B cell (primary cell): ENCODE measurements around the gene NUMB. TPM values are rescaled to one million over a fixed set of nuclear protein-coding genes. Genes with fewer than 3 reads are reported as not detected.

Experiments used
- ATAC-seq: fragments of 200-7000 bp; cut with Tn5 transposase; one replicate; pipeline ENCODE4 v1.10.0; 2021; ENCODE audit warnings: low read depth, mild to moderate bottlenecking, moderate number of reproducible peaks, moderate library complexity
- CTCF ChIA-PET: fragments of 350-600 bp; sonication (Branson Sonifier 250); formaldehyde crosslinking; loops from one replicate; lab custom pipeline; 2021; ENCODE audit warnings: antibody characterized with exemption, inconsistent platforms; lab: Charles Lee
- POLR2A ChIA-PET: fragments of 350-600 bp; sonication (Branson Sonifier 250); formaldehyde crosslinking; loops from one replicate; lab custom pipeline; 2021; ENCODE audit warnings: antibody characterized with exemption; lab: Charles Lee
- DNase-seq: peaks from one replicate; pipeline ENCODE4 v3.0.0; 2013
- H2AFZ ChIP-seq: 2 replicates; pipeline ENCODE4 v1.6.1; 2012; ENCODE audit warnings: mild to moderate bottlenecking, low read depth, low read length; ENCODE audit not compliant: insufficient read depth, poor library complexity, severe bottlenecking
- H3K27ac ChIP-seq, 2 donors: 1 replicate in 1 of 2; 2 replicates in 1 of 2; pipeline ENCODE4 v1.5.1; 2012 to 2013; ENCODE audit warnings: low read length in 2 of 2, mild to moderate bottlenecking in 2 of 2, moderate library complexity in 1 of 2
- H3K27me3 ChIP-seq, 4 experiments: fragments of 200-600 bp in 1 of 4; sonication (generic) in 1 of 4; replicated peaks in 1 of 4; 1 replicate in 2 of 4; 2 replicates in 2 of 4; pipeline versions ENCODE4 v1.6.1 to v1.7.0; 2013 to 2016; ENCODE audit warnings: low read length in 3 of 4, mild to moderate bottlenecking in 2 of 4, mixed read lengths in 1 of 4, moderate library complexity in 1 of 4; ENCODE audit not compliant: insufficient read depth in 4 of 4, control insufficient read depth in 3 of 4; ENCODE audit errors: control extremely low read depth in 1 of 4
- H3K36me3 ChIP-seq, 2 experiments: replicated peaks in 1 of 2; 1 replicate in 1 of 2; 2 replicates in 1 of 2; pipeline versions ENCODE4 v1.6.1 to v1.7.1; 2013; ENCODE audit warnings: low read length in 1 of 2; ENCODE audit not compliant: insufficient read depth in 2 of 2, control insufficient read depth in 1 of 2; ENCODE audit errors: control extremely low read depth in 1 of 2, extremely low read depth in 1 of 2
- H3K4me1 ChIP-seq, 2 donors: fragments of 200-600 bp in 1 of 2; sonication (generic) in 1 of 2; 1 replicate in 1 of 2; 2 replicates in 1 of 2; pipeline versions ENCODE4 v1.5.1 to v1.6.1; 2013 to 2017; ENCODE audit warnings: low read length in 2 of 2; ENCODE audit not compliant: control insufficient read depth in 2 of 2, insufficient read depth in 2 of 2
- H3K4me2 ChIP-seq: replicated peaks from 2 replicates; pipeline ENCODE3; 2012; ENCODE audit warnings: mild to moderate bottlenecking, low read depth, low read length; ENCODE audit not compliant: poor library complexity, severe bottlenecking
- H3K4me3 ChIP-seq, 5 experiments: fragments of 200-600 bp in 1 of 5; sonication (generic) in 1 of 5; 1 replicate in 3 of 5; 2 replicates in 2 of 5; pipeline versions ENCODE4 v1.5.1 to v1.7.0; 2011 to 2016; ENCODE audit warnings: low read length in 4 of 5, mild to moderate bottlenecking in 4 of 5, low read depth in 2 of 5, control low read depth in 1 of 5, moderate library complexity in 1 of 5; ENCODE audit not compliant: insufficient read depth in 1 of 5; ENCODE audit errors: control extremely low read depth in 1 of 5, extremely low read depth in 1 of 5
- H3K79me2 ChIP-seq: fragments of 200-600 bp; sonication (generic); one replicate; pipeline ENCODE4 v1.6.0; 2016; ENCODE audit warnings: low read length; ENCODE audit not compliant: control insufficient read depth, insufficient read depth
- H3K9ac ChIP-seq: fragments of 200-600 bp; sonication (generic); 2 replicates; pipeline ENCODE4 v1.6.1; 2017; ENCODE audit warnings: mild to moderate bottlenecking, low read length, moderate library complexity
- H3K9me3 ChIP-seq, 3 donors: one replicate each; pipeline versions ENCODE4 v1.6.1 to v1.7.1; 2013; ENCODE audit warnings: low read length in 2 of 3; ENCODE audit not compliant: control insufficient read depth in 2 of 3, insufficient read depth in 1 of 3; ENCODE audit errors: control extremely low read depth in 1 of 3
- H4K20me1 ChIP-seq: 2 replicates; pipeline ENCODE4 v1.6.0; 2012; ENCODE audit warnings: mild to moderate bottlenecking, low read length; ENCODE audit not compliant: insufficient read depth, control insufficient read depth, poor library complexity, severe bottlenecking
- H3K27ac Mint-ChIP-seq: one replicate; pipeline ENCODE4 v1.8.0; 2021; ENCODE audit warnings: mixed read lengths
- H3K27me3 Mint-ChIP-seq: one replicate; pipeline ENCODE4 v1.8.0; 2021; ENCODE audit warnings: mixed read lengths
- H3K4me1 Mint-ChIP-seq: one replicate; pipeline ENCODE4 v1.8.0; 2021; ENCODE audit warnings: mixed read lengths
- H3K4me3 Mint-ChIP-seq: one replicate; pipeline ENCODE4 v1.8.0; 2021; ENCODE audit warnings: mixed read lengths
- H3K9me3 Mint-ChIP-seq: one replicate; pipeline ENCODE4 v1.8.0; 2022; ENCODE audit warnings: mixed read lengths; ENCODE audit not compliant: insufficient read depth
- EZH2 ChIP-seq: IDR thresholded peaks from 2 replicates; pipeline ENCODE4 v1.6.1; 2012; ENCODE audit warnings: borderline replicate concordance, low read depth, mild to moderate bottlenecking, moderate library complexity, low read length; ENCODE audit not compliant: insufficient read depth, poor library complexity, severe bottlenecking
- WGBS: methylation state at CpG from one replicate; pipeline ENCODE4 v1.1.5; 2013; ENCODE audit warnings: missing lambda C conversion rate; ENCODE audit not compliant: insufficient coverage; 5-methylcytosine and 5-hydroxymethylcytosine counted together
- intact Hi-C: fragments of 100-400 bp; cut with micrococcal nuclease; formaldehyde crosslinking; loops from one replicate; pipeline ENCODE4 v1.10.0; 2022
- polyA minus RNA-seq: library from RNA; depleted of rRNA, polyadenylated mRNA; stranded (reverse); fragments of >200 nt; gene quantifications from 2 replicates; pipeline ENCODE4 v1.2.3, GENCODE V29; 2012
- polyA plus RNA-seq: library from polyadenylated mRNA; depleted of rRNA; stranded (reverse); fragments of >200 nt; gene quantifications from 2 replicates; pipeline ENCODE4 v1.2.3, GENCODE V29; 2012
- total RNA-seq, 2 donors: library from RNA; stranded (reverse); fragments of 120-200 nt in 1 of 2; gene quantifications; 1 replicate in 1 of 2; 2 replicates in 1 of 2; pipeline versions ENCODE4 v1.2.3 to v1.2.4, GENCODE V29; 2013 to 2022
- TF ChIP-seq, protein P1 (sequence below): fragments of 200-600 bp; IDR thresholded peaks from one replicate; pipeline ENCODE4 v1.8.0; 2022; ENCODE audit warnings: antibody characterized with exemption, mild to moderate bottlenecking

Gene NUMB
- total RNA-seq: 102 and 108 TPM in 2 replicates
- 37.2 TPM for total RNA-seq (2013)
- polyA plus RNA-seq: 63.4 and 64.9 TPM in 2 replicates
- polyA minus RNA-seq: 36.4 and 55.3 TPM in 2 replicates

DNA sequence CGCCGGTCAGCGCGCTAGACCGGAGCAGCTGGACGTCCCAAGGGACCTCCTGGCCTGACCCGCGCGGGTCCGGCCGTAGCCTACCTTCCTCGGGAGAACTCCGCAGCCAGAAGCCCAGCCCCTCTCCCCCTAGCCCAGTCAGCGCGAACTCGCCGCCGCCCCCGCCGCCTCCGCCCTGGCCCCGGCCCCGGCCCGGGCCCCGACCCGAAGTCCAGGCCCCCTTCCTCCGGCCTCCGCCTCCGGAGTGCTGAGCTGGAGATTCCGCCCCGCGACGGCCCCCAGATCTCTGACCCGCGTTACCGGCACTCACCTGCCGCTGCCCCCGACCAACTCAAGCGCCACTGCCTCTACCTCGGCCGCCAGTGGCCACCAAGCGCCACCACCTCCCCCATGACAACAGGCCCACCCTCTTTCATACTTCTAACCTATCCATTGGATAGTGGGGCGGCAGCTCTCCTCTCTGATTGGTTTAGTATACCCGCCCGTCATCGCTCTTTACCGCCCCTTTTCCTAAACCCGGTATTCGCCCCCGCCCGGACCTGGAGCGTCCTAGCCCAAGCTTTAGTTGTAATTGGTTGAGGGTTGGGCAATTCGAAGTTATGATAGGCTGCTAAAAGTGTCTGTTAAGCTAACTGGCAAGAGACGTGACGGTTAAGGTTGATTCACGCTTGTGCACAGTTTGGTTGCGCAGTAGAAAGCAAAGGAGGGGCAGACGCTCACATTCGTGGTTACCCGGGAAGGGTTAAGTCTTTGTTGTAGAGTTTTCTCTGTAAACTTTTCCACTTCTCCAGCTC lies at the start of gene NUMB:
Gene NUMB, minus strand, starts transcription at position 364 of the 794 bp plus-strand sequence. CDS start 102,795 bp downstream, outside the sequence.
- under 1% methylated on average over 52 of the region's 60 CpGs for WGBS
- intact Hi-C loops: loop anchor here (1.0 to 5.0 kb wide), 7 partner anchors 14 to 400 kb away; partner anchors contain the start of genes PSEN1, RBM25 and RIOX1
- POLR2A ChIA-PET: interaction anchor here (0.5 to 2.6 kb wide), 6 partner anchors 12 to 323 kb away, joined by 3 to 12 read pairs (median 8); no protein-coding TSS in a partner anchor

More for the DNA sequence above, at the start of gene NUMB:
- Mint-ChIP-seq H3K27ac (peak within 1 kb of the TSS; percentile 95), H3K9me3 (no peaks in the 10 kb centered on the region), H3K27me3 (no peaks in the 10 kb centered on the region), H3K4me1 (peaks cover 54% of the 10 kb centered on the region), H3K4me3 (peak within 1 kb of the TSS; percentile 96)
- no peak for TF ChIP-seq EZH2
- TF ChIP-seq, protein P1, sequence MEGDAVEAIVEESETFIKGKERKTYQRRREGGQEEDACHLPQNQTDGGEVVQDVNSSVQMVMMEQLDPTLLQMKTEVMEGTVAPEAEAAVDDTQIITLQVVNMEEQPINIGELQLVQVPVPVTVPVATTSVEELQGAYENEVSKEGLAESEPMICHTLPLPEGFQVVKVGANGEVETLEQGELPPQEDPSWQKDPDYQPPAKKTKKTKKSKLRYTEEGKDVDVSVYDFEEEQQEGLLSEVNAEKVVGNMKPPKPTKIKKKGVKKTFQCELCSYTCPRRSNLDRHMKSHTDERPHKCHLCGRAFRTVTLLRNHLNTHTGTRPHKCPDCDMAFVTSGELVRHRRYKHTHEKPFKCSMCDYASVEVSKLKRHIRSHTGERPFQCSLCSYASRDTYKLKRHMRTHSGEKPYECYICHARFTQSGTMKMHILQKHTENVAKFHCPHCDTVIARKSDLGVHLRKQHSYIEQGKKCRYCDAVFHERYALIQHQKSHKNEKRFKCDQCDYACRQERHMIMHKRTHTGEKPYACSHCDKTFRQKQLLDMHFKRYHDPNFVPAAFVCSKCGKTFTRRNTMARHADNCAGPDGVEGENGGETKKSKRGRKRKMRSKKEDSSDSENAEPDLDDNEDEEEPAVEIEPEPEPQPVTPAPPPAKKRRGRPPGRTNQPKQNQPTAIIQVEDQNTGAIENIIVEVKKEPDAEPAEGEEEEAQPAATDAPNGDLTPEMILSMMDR: no peak
- Histone ChIP-seq H2AFZ (peak within 1 kb of the TSS; percentile 90), H3K4me2 (peak within 1 kb of the TSS; percentile 84), H4K20me1 (no peaks in the 10 kb centered on the region), H3K79me2 (peaks cover 62% of the 10 kb centered on the region), H3K36me3 (no peaks in the 10 kb centered on the region), H3K4me3 (peak within 1 kb of the TSS; percentile 74 to 97 (median 95)), H3K27ac (peak within 1 kb of the TSS; percentile 74 to 91), H3K27me3 (no peaks in the 10 kb centered on the region), H3K9ac (peak within 1 kb of the TSS; percentile 93), H3K9me3 (no peaks in the 10 kb centered on the region), H3K4me1 (peaks cover 23 to 34% of the 10 kb centered on the region in 2 donors)
- CTCF ChIA-PET: interaction anchor here (0.6 to 5.2 kb wide), 7 partner anchors 9 to 163 kb away, joined by 3 to 46 read pairs (median 5); no protein-coding TSS in a partner anchor
- ATAC-seq: peak; percentile 97
- DNase-seq: peak; percentile 99
